ENCODE data around the gene CBFA2T3.

CBFA2T3 gene

GRCh38 chr16:88938119-88938776 is 38.8 kb downstream of the CBFA2T3 start:
- TF ChIP-seq CEBPB (IDR thresholded peaks at IDR 0.05) (no peak), TEAD4 (IDR thresholded peaks at IDR 0.05) (no peak), YY1 (IDR thresholded peaks at IDR 0.05; ENCODE audit: low read depth) (no peak), EP300 (IDR thresholded peaks at IDR 0.05; ENCODE audit: borderline replicate concordance) (no peak), EGR1 (IDR thresholded peaks at IDR 0.05) (no peak), NFIC (IDR thresholded peaks at IDR 0.05) (no peak), TAF1 (IDR thresholded peaks at IDR 0.05; ENCODE audit: low read depth) (no peak)
- TF ChIP-seq, protein P1, sequence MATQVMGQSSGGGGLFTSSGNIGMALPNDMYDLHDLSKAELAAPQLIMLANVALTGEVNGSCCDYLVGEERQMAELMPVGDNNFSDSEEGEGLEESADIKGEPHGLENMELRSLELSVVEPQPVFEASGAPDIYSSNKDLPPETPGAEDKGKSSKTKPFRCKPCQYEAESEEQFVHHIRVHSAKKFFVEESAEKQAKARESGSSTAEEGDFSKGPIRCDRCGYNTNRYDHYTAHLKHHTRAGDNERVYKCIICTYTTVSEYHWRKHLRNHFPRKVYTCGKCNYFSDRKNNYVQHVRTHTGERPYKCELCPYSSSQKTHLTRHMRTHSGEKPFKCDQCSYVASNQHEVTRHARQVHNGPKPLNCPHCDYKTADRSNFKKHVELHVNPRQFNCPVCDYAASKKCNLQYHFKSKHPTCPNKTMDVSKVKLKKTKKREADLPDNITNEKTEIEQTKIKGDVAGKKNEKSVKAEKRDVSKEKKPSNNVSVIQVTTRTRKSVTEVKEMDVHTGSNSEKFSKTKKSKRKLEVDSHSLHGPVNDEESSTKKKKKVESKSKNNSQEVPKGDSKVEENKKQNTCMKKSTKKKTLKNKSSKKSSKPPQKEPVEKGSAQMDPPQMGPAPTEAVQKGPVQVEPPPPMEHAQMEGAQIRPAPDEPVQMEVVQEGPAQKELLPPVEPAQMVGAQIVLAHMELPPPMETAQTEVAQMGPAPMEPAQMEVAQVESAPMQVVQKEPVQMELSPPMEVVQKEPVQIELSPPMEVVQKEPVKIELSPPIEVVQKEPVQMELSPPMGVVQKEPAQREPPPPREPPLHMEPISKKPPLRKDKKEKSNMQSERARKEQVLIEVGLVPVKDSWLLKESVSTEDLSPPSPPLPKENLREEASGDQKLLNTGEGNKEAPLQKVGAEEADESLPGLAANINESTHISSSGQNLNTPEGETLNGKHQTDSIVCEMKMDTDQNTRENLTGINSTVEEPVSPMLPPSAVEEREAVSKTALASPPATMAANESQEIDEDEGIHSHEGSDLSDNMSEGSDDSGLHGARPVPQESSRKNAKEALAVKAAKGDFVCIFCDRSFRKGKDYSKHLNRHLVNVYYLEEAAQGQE (IDR thresholded peaks at IDR 0.05; ENCODE audit: low read depth), result no peak
- TF ChIP-seq, protein P2, sequence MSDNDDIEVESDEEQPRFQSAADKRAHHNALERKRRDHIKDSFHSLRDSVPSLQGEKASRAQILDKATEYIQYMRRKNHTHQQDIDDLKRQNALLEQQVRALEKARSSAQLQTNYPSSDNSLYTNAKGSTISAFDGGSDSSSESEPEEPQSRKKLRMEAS (IDR thresholded peaks at IDR 0.05), result no peak

DNA sequence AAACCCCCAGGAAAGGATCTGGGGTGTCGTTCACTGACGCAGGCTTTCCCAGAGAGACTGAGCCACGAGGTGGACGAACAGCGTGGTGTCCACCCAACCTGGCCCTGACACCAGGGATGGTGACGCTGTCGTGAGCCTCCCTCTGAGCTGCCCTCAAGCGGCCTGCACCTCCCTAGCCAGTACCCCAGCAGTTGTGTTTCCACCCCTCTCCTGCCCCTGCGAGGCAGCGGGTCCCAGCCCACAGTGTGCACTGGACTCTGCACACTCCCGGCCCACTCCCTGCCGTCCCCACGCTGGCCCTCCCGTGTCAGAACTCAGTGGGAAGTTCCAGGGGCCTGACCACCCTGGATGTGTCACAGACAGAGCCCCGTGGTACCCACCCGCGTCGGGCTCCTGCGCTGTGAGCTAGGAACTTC is 39.8 kb downstream of the CBFA2T3 start:
- TF ChIP-seq NFIC (IDR thresholded peaks at IDR 0.05), result no peak
- no peak for TF ChIP-seq CREB1 (IDR thresholded peaks at IDR 0.05; ENCODE audit: low read depth)
- TF ChIP-seq, protein P1 (IDR thresholded peaks at IDR 0.05; ENCODE audit: low read depth), result no peak
- TF ChIP-seq TCF12 (IDR thresholded peaks at IDR 0.05; ENCODE audit: low read depth), result no peak
- no peak for TF ChIP-seq RAD21 (IDR thresholded peaks at IDR 0.05; ENCODE audit: low read depth)
- TF ChIP-seq, protein P2 (IDR thresholded peaks at IDR 0.05), result no peak
- no peak for TF ChIP-seq TAF1 (IDR thresholded peaks at IDR 0.05; ENCODE audit: low read depth)
- TF ChIP-seq ZBTB7A (IDR thresholded peaks at IDR 0.05; ENCODE audit: low read depth), result no peak
- no peak for TF ChIP-seq EP300 (IDR thresholded peaks at IDR 0.05; ENCODE audit: borderline replicate concordance)
- TF ChIP-seq YY1 (IDR thresholded peaks at IDR 0.05; ENCODE audit: low read depth), result no peak
- no peak for TF ChIP-seq FOXM1 (IDR thresholded peaks at IDR 0.05; ENCODE audit: borderline replicate concordance, low read depth)
- TF ChIP-seq, protein P3, sequence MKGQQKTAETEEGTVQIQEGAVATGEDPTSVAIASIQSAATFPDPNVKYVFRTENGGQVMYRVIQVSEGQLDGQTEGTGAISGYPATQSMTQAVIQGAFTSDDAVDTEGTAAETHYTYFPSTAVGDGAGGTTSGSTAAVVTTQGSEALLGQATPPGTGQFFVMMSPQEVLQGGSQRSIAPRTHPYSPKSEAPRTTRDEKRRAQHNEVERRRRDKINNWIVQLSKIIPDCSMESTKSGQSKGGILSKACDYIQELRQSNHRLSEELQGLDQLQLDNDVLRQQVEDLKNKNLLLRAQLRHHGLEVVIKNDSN (IDR thresholded peaks at IDR 0.05), result no peak
- no peak for TF ChIP-seq CEBPB (IDR thresholded peaks at IDR 0.05)
- no peak for TF ChIP-seq TEAD4 (IDR thresholded peaks at IDR 0.05)

GRCh38 chr16:88936556-88937205 is 40.3 kb downstream of the CBFA2T3 start:
- TF ChIP-seq, protein P3 (IDR thresholded peaks at IDR 0.05), result no peak
- TF ChIP-seq CREB1 (IDR thresholded peaks at IDR 0.05; ENCODE audit: low read depth) (no peak), EGR1 (IDR thresholded peaks at IDR 0.05) (no peak), TCF12 (IDR thresholded peaks at IDR 0.05; ENCODE audit: low read depth) (no peak), NFIC (IDR thresholded peaks at IDR 0.05) (no peak)

- TF ChIP-seq RAD21 (IDR thresholded peaks at IDR 0.05; ENCODE audit: low read depth) (no peak), CEBPB (IDR thresholded peaks at IDR 0.05) (no peak), EGR1 (IDR thresholded peaks at IDR 0.05) (no peak), TEAD4 (IDR thresholded peaks at IDR 0.05) (no peak), NFIC (IDR thresholded peaks at IDR 0.05) (no peak), YY1 (IDR thresholded peaks at IDR 0.05; ENCODE audit: low read depth) (no peak), EP300 (IDR thresholded peaks at IDR 0.05; ENCODE audit: borderline replicate concordance) (no peak), FOXM1 (IDR thresholded peaks at IDR 0.05; ENCODE audit: borderline replicate concordance, low read depth) (no peak), TAF1 (IDR thresholded peaks at IDR 0.05; ENCODE audit: low read depth) (no peak), ZBTB7A (IDR thresholded peaks at IDR 0.05; ENCODE audit: low read depth) (no peak), CREB1 (IDR thresholded peaks at IDR 0.05; ENCODE audit: low read depth) (no peak), TCF12 (IDR thresholded peaks at IDR 0.05; ENCODE audit: low read depth) (no peak)
- TF ChIP-seq, protein P3 (IDR thresholded peaks at IDR 0.05), result no peak
- TF ChIP-seq, protein P2 (IDR thresholded peaks at IDR 0.05), result no peak
- TF ChIP-seq, protein P1 (IDR thresholded peaks at IDR 0.05; ENCODE audit: low read depth), result no peak
These were observed 40.9 kb downstream of the CBFA2T3 start for GRCh38 chr16:88936008-88936555.
